A673 (cell line): ENCODE data around the gene CFAP20DC. TPM values are rescaled to one million over a fixed set of nuclear protein-coding genes. Genes with fewer than 3 reads are reported as not detected.

ENCODE experiments used
- BruUV-seq: library from RNA; stranded (reverse); fragments of 400-500 nt; replicated peaks from 2 replicates; lab custom pipeline; 2021; lab: Mats Ljungman, UMichigan
- CTCF ChIA-PET: fragments of 300-600 bp; sonication (Branson Sonifier 250); formaldehyde crosslinking; loops from one replicate; lab custom pipeline; 2022; ENCODE audit warnings: antibody characterized with exemption; lab: Charles Lee
- POLR2A ChIA-PET: fragments of 300-600 bp; sonication (Branson Sonifier 250); formaldehyde crosslinking; loops from one replicate; lab custom pipeline; 2022; ENCODE audit warnings: antibody characterized with exemption; ENCODE audit not compliant: low non-redundant PET; lab: Charles Lee
- DNase-seq: peaks from one replicate; pipeline ENCODE4 v3.0.0-alpha.2; 2015; ENCODE audit warnings: low spot score
- H3K27ac ChIP-seq: fragments of 200-600 bp; sonication (generic); 2 replicates; pipeline ENCODE4 v1.5.1; 2016; ENCODE audit warnings: mixed run types, low read depth, mild to moderate bottlenecking, mixed read lengths, antibody characterized with exemption, low read length; ENCODE audit not compliant: poor library complexity, severe bottlenecking
- H3K27me3 ChIP-seq: fragments of 200-600 bp; sonication (generic); replicated peaks from 2 replicates; pipeline ENCODE4 v1.6.1; 2017; ENCODE audit warnings: mixed run types, low read depth, mild to moderate bottlenecking, mixed read lengths, antibody characterized with exemption, low read length; ENCODE audit not compliant: insufficient read depth, poor library complexity
- H3K36me3 ChIP-seq: fragments of 200-600 bp; sonication (generic); 2 replicates; pipeline ENCODE4 v1.6.1; 2016; ENCODE audit warnings: mixed run types, mild to moderate bottlenecking, mixed read lengths, antibody characterized with exemption, low read length; ENCODE audit not compliant: insufficient read depth, poor library complexity, severe bottlenecking
- H3K4me1 ChIP-seq: fragments of 200-600 bp; sonication (generic); 2 replicates; pipeline ENCODE4 v1.6.1; 2017; ENCODE audit warnings: mixed run types, mild to moderate bottlenecking, mixed read lengths, antibody characterized with exemption, low read length; ENCODE audit not compliant: insufficient read depth, poor library complexity, severe bottlenecking
- H3K4me3 ChIP-seq: fragments of 200-600 bp; sonication (generic); 2 replicates; pipeline ENCODE4 v1.5.1; 2016; ENCODE audit warnings: low read depth, mixed run types, mild to moderate bottlenecking, mixed read lengths, low read length; ENCODE audit not compliant: poor library complexity, severe bottlenecking
- H3K9me3 ChIP-seq: fragments of 200-600 bp; sonication (generic); 2 replicates; pipeline ENCODE4 v1.6.1; 2016; ENCODE audit warnings: mixed run types, low read depth, mild to moderate bottlenecking, mixed read lengths, antibody characterized with exemption, low read length; ENCODE audit not compliant: poor library complexity, severe bottlenecking
- EZH2 ChIP-seq: fragments of 200-600 bp; sonication (generic); IDR thresholded peaks from 2 replicates; pipeline ENCODE4 v1.6.1; 2017; ENCODE audit warnings: borderline replicate concordance, low read depth, mild to moderate bottlenecking, mixed read lengths, antibody characterized with exemption, low read length; ENCODE audit not compliant: poor library complexity, severe bottlenecking
- intact Hi-C: fragments of 100-400 bp; cut with micrococcal nuclease; formaldehyde crosslinking; loops from one replicate; pipeline ENCODE4 v1.10.0; 2022; ENCODE audit not compliant: unreplicated experiment
- total RNA-seq: library from RNA; stranded (reverse); gene quantifications from 2 replicates; pipeline ENCODE4 v1.2.3, GENCODE V29; 2021
- TF ChIP-seq, protein P1 (sequence below): fragments of 300-800, 200-600 bp; sonication (generic); conservative IDR thresholded peaks from 2 replicates; pipeline ENCODE4 v1.5.1; 2017; ENCODE audit warnings: low read depth, mild to moderate bottlenecking, antibody characterized with exemption, low read length, moderate library complexity, mixed read lengths

CFAP20DC gene
- total RNA-seq, 1 experiment from 2014 or later = 1.3 TPM

DNA sequence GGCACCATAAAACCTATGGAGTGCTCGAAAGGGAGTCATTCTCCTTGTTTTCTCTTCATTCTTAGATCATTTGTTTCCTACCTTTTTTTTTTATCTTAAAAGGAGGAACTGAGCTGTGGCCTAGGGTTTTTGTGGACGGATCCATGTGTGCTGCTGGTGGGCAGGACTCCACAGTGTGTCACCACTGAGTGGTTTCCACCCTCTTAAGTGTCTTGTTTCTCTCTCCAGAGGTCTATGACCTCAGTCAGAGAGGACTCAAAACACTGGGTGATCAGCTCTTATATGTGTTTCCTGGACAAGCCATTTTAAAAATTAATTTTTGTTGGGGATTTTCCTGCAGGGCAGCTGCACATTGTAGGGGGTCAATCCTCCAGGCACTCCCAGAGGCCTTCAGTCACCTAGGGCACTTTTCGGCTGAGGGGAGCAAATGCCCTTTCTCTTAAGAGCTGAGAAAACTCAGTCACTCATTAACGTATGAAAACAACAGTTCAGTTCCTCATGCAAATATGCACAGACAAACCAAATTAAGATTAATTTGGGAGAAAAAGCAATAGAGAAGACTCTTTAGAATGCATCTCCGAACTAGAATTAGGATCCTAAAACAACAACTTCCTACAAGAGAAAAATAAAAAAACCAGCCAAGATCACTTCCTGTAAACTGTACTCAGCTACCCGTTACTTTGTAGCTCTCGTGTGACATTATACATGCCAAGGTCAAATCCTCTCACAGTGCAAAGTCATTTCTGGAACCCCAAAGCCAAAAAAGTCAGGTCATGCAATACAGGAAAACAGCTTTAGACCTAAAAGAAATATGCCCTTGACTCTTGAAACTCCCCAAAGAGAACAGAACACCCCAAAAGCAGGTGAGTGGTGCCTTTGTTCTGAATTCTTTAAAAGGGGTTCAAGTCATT, 355.6 kb downstream of the CFAP20DC start:
- intact Hi-C loops = no loop called here
- Histone ChIP-seq H3K9me3 (peaks cover 6% of the 10 kb centered on the region), H3K27ac (no peak overlapping the region), H3K4me3 (no peak overlapping the region), H3K27me3 (no peaks in the 10 kb centered on the region), H3K4me1 (no peaks in the 10 kb centered on the region), H3K36me3 (no peaks in the 10 kb centered on the region)
- POLR2A ChIA-PET = no interaction called here
- CTCF ChIA-PET = no interaction called here
- no peak for DNase-seq
- no TSS peak for BruUV-seq
- no peak for TF ChIP-seq EZH2
- TF ChIP-seq, protein P1, sequence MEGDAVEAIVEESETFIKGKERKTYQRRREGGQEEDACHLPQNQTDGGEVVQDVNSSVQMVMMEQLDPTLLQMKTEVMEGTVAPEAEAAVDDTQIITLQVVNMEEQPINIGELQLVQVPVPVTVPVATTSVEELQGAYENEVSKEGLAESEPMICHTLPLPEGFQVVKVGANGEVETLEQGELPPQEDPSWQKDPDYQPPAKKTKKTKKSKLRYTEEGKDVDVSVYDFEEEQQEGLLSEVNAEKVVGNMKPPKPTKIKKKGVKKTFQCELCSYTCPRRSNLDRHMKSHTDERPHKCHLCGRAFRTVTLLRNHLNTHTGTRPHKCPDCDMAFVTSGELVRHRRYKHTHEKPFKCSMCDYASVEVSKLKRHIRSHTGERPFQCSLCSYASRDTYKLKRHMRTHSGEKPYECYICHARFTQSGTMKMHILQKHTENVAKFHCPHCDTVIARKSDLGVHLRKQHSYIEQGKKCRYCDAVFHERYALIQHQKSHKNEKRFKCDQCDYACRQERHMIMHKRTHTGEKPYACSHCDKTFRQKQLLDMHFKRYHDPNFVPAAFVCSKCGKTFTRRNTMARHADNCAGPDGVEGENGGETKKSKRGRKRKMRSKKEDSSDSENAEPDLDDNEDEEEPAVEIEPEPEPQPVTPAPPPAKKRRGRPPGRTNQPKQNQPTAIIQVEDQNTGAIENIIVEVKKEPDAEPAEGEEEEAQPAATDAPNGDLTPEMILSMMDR = no peak

DNA sequence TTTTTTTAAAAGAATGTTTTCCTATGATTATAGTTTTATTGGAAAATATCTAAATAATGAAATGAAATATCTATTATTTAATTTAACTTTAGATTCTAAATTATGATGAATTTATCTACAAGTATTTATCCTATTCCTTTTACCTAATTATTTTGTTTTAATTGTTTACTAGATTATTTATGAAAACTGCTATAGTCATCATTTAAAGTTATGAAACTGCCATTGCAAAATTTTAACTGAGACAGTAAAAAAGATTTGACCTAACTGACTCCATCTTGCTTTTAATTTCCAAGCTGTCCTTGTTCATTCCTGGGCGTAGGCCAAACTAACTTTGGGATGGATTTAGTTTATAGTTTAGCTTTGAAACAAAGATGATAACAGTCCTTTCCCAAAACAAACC, 357.3 kb downstream of the CFAP20DC start:
- H3K27ac ChIP-seq = no peak overlapping the region
- ChIA-PET CTCF (no interaction called here), POLR2A (no interaction called here)
- intact Hi-C loops = no loop called here
- H3K27me3 ChIP-seq = no peaks in the 10 kb centered on the region
- BruUV-seq = no TSS peak
- H3K4me1 ChIP-seq = no peaks in the 10 kb centered on the region
- no peak for DNase-seq
- TF ChIP-seq, protein P1 = no peak
- no peak for TF ChIP-seq EZH2
- no peak overlapping the region for H3K4me3 ChIP-seq
- peaks cover 6% of the 10 kb centered on the region for H3K9me3 ChIP-seq
- H3K36me3 ChIP-seq = no peaks in the 10 kb centered on the region
